DMS 273 (cell line): Measurements from ENCODE around the gene ABCA1.
"Not testable (repeated sequence)": the region's sequence is repeated elsewhere in the genome, so short reads cannot be mapped to it uniquely, and the experiment has no call there.

Experiments
- DNase-seq: peaks from one replicate; lab custom pipeline; 2025; ENCODE audit not compliant: unreplicated experiment; lab: John Stamatoyannopoulos, UW

The ABCA1 gene

GRCh38 chr9:104927912-104928740, at the start of gene ABCA1:
Gene ABCA1, minus strand, starts transcription at chr9:104928155. Its CDS starts 24,476 bp downstream, at chr9:104903679.
- DNase-seq = peak; percentile 91

- no peak for DNase-seq
Observed at GRCh38 chr9:104977580-104977979, 49.6 kb upstream of the ABCA1 start.

- no peak for DNase-seq
Observed at GRCh38 chr9:104977168-104977567, 49.2 kb upstream of the ABCA1 start.

GRCh38 chr9:104975966-104976595, 48.1 kb upstream of the ABCA1 start:
- not testable (repeated sequence) for DNase-seq

- DNase-seq = no peak
Observed at GRCh38 chr9:104974053-104974962, 46.4 kb upstream of the ABCA1 start.

- DNase-seq = no peak
Observed at GRCh38 chr9:104972242-104972866, 44.4 kb upstream of the ABCA1 start.

- no peak for DNase-seq
Observed at GRCh38 chr9:104971511-104971910, 43.6 kb upstream of the ABCA1 start.

GRCh38 chr9:104970271-104970987, 42.5 kb upstream of the ABCA1 start:
- peak; percentile 39 for DNase-seq

- no peak for DNase-seq
Observed at GRCh38 chr9:104969116-104969515, 41.2 kb upstream of the ABCA1 start.

GRCh38 chr9:104968025-104968982, 40.3 kb upstream of the ABCA1 start:
- DNase-seq = peak; percentile 94

- DNase-seq = no peak
Observed at GRCh38 chr9:104963076-104963475, 35.1 kb upstream of the ABCA1 start.

- peak; percentile 41 for DNase-seq
Observed at GRCh38 chr9:104961701-104962359, 33.9 kb upstream of the ABCA1 start.

GRCh38 chr9:104961238-104961637, 33.3 kb upstream of the ABCA1 start:
- DNase-seq = peak; percentile 87

GRCh38 chr9:104960662-104961061, 32.7 kb upstream of the ABCA1 start:
- DNase-seq = peak; percentile 46

GRCh38 chr9:104958751-104959150, 30.8 kb upstream of the ABCA1 start:
- DNase-seq = no peak

- DNase-seq = not testable (repeated sequence)
Observed at GRCh38 chr9:104958006-104958405, 30.1 kb upstream of the ABCA1 start.

GRCh38 chr9:104951487-104951886, 23.5 kb upstream of the ABCA1 start:
- DNase-seq = no peak

- no peak for DNase-seq
Observed at GRCh38 chr9:104950838-104951237, 22.9 kb upstream of the ABCA1 start.

- DNase-seq = no peak
Observed at GRCh38 chr9:104948277-104948676, 20.3 kb upstream of the ABCA1 start.
